WTC11 (cell line): Measurements from ENCODE around the gene TXNL4A.

Experiments
- CREM ChIP-seq: sonication (generic); formaldehyde crosslinking; IDR thresholded peaks from 2 replicates; pipeline ENCODE4 v1.8.1; 2022; ENCODE audit warnings: mild to moderate bottlenecking, missing genetic modification reagents, moderate library complexity
- ESRRA ChIP-seq: sonication (generic); formaldehyde crosslinking; IDR thresholded peaks from 2 replicates; pipeline ENCODE4 v1.8.1; 2022; ENCODE audit warnings: mild to moderate bottlenecking, missing genetic modification reagents, borderline replicate concordance
- FOXK1 ChIP-seq: sonication (generic); formaldehyde crosslinking; IDR thresholded peaks from 2 replicates; pipeline ENCODE4 v1.8.0; 2022; ENCODE audit warnings: mild to moderate bottlenecking, moderate library complexity, missing genetic modification reagents
- GTF2I ChIP-seq: fragments of 250-450 bp; sonication (Bioruptor Pico); conservative IDR thresholded peaks from 2 replicates; pipeline ENCODE4 v1.4.0; 2021; ENCODE audit warnings: mild to moderate bottlenecking
- KAT7 ChIP-seq: sonication (generic); formaldehyde crosslinking; IDR thresholded peaks from 2 replicates; pipeline ENCODE4 v1.8.1; 2023; ENCODE audit warnings: missing genetic modification reagents, mild to moderate bottlenecking, borderline replicate concordance
- MYBL2 ChIP-seq: sonication (generic); formaldehyde crosslinking; IDR thresholded peaks from 2 replicates; pipeline ENCODE4 v1.8.1; 2023; ENCODE audit warnings: mild to moderate bottlenecking, moderate library complexity, missing genetic modification reagents
- TEAD4 ChIP-seq: sonication (generic); formaldehyde crosslinking; IDR thresholded peaks from 2 replicates; pipeline ENCODE4 v1.8.0; 2022; ENCODE audit warnings: mild to moderate bottlenecking, missing genetic modification reagents
- TF ChIP-seq, protein P1 (sequence below): fragments of 200-600 bp; IDR thresholded peaks from 2 replicates; pipeline ENCODE4 v1.8.0; 2022; ENCODE audit warnings: antibody characterized with exemption
- TF ChIP-seq, protein P2 (sequence below): sonication (generic); formaldehyde crosslinking; IDR thresholded peaks from 2 replicates; pipeline ENCODE4 v1.8.1; 2023; ENCODE audit warnings: mild to moderate bottlenecking, missing genetic modification reagents, moderate library complexity
- TF ChIP-seq, protein P3 (sequence below): sonication (generic); formaldehyde crosslinking; conservative IDR thresholded peaks from 2 replicates; pipeline ENCODE4 v1.8.1; 2023; ENCODE audit warnings: mild to moderate bottlenecking, low read depth, missing genetic modification reagents, moderate library complexity
- TF ChIP-seq, protein P4 (sequence below): sonication (generic); formaldehyde crosslinking; IDR thresholded peaks from 2 replicates; pipeline ENCODE4 v1.8.0; 2023; ENCODE audit warnings: mild to moderate bottlenecking, missing genetic modification reagents
- TF ChIP-seq, protein P5 (sequence below): fragments of 250-450 bp; sonication (Bioruptor Pico); IDR thresholded peaks from 2 replicates; pipeline ENCODE4 v2.1.2; 2022; ENCODE audit warnings: mild to moderate bottlenecking, moderate library complexity

DNA sequence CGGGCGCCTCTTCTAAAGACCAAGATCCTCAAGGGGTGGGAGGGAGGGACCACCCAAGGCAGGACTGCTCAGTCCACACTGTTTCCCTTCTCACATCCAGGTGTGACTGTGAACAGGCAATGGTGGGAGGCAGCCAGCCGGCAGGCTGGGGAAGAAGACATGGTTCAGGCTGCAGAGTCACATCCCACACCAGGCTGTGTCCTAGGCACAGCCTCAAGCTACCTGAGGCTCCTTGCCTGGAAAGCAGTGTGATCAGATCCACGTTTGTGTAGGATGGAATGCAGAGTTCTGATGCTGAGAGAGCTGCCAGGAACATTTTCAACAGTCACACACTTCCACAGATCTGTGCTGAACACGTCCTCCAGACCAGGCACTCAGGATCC lies 53.3 kb downstream of the TXNL4A start:
- TF ChIP-seq ESRRA (no peak), CREM (CRISPR knock-in tag) (no peak), FOXK1 (CRISPR knock-in tag) (no peak), MYBL2 (CRISPR knock-in tag) (no peak), TEAD4 (CRISPR knock-in tag) (no peak), KAT7 (no peak), GTF2I (CRISPR knock-in tag) (no peak)
- TF ChIP-seq, protein P1, sequence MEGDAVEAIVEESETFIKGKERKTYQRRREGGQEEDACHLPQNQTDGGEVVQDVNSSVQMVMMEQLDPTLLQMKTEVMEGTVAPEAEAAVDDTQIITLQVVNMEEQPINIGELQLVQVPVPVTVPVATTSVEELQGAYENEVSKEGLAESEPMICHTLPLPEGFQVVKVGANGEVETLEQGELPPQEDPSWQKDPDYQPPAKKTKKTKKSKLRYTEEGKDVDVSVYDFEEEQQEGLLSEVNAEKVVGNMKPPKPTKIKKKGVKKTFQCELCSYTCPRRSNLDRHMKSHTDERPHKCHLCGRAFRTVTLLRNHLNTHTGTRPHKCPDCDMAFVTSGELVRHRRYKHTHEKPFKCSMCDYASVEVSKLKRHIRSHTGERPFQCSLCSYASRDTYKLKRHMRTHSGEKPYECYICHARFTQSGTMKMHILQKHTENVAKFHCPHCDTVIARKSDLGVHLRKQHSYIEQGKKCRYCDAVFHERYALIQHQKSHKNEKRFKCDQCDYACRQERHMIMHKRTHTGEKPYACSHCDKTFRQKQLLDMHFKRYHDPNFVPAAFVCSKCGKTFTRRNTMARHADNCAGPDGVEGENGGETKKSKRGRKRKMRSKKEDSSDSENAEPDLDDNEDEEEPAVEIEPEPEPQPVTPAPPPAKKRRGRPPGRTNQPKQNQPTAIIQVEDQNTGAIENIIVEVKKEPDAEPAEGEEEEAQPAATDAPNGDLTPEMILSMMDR = no peak
- TF ChIP-seq, protein P2, sequence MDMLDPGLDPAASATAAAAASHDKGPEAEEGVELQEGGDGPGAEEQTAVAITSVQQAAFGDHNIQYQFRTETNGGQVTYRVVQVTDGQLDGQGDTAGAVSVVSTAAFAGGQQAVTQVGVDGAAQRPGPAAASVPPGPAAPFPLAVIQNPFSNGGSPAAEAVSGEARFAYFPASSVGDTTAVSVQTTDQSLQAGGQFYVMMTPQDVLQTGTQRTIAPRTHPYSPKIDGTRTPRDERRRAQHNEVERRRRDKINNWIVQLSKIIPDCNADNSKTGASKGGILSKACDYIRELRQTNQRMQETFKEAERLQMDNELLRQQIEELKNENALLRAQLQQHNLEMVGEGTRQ (CRISPR knock-in tag) = no peak
- TF ChIP-seq, protein P3, sequence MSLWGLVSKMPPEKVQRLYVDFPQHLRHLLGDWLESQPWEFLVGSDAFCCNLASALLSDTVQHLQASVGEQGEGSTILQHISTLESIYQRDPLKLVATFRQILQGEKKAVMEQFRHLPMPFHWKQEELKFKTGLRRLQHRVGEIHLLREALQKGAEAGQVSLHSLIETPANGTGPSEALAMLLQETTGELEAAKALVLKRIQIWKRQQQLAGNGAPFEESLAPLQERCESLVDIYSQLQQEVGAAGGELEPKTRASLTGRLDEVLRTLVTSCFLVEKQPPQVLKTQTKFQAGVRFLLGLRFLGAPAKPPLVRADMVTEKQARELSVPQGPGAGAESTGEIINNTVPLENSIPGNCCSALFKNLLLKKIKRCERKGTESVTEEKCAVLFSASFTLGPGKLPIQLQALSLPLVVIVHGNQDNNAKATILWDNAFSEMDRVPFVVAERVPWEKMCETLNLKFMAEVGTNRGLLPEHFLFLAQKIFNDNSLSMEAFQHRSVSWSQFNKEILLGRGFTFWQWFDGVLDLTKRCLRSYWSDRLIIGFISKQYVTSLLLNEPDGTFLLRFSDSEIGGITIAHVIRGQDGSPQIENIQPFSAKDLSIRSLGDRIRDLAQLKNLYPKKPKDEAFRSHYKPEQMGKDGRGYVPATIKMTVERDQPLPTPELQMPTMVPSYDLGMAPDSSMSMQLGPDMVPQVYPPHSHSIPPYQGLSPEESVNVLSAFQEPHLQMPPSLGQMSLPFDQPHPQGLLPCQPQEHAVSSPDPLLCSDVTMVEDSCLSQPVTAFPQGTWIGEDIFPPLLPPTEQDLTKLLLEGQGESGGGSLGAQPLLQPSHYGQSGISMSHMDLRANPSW (CRISPR knock-in tag) = no peak
- TF ChIP-seq, protein P4, sequence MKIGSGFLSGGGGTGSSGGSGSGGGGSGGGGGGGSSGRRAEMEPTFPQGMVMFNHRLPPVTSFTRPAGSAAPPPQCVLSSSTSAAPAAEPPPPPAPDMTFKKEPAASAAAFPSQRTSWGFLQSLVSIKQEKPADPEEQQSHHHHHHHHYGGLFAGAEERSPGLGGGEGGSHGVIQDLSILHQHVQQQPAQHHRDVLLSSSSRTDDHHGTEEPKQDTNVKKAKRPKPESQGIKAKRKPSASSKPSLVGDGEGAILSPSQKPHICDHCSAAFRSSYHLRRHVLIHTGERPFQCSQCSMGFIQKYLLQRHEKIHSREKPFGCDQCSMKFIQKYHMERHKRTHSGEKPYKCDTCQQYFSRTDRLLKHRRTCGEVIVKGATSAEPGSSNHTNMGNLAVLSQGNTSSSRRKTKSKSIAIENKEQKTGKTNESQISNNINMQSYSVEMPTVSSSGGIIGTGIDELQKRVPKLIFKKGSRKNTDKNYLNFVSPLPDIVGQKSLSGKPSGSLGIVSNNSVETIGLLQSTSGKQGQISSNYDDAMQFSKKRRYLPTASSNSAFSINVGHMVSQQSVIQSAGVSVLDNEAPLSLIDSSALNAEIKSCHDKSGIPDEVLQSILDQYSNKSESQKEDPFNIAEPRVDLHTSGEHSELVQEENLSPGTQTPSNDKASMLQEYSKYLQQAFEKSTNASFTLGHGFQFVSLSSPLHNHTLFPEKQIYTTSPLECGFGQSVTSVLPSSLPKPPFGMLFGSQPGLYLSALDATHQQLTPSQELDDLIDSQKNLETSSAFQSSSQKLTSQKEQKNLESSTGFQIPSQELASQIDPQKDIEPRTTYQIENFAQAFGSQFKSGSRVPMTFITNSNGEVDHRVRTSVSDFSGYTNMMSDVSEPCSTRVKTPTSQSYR (CRISPR knock-in tag) = no peak
- TF ChIP-seq, protein P5, sequence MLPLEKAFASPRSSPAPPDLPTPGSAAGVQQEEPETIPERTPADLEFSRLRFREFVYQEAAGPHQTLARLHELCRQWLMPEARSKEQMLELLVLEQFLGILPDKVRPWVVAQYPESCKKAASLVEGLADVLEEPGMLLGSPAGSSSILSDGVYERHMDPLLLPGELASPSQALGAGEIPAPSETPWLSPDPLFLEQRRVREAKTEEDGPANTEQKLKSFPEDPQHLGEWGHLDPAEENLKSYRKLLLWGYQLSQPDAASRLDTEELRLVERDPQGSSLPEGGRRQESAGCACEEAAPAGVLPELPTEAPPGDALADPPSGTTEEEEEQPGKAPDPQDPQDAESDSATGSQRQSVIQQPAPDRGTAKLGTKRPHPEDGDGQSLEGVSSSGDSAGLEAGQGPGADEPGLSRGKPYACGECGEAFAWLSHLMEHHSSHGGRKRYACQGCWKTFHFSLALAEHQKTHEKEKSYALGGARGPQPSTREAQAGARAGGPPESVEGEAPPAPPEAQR (CRISPR knock-in tag) = no peak
